Cardiac muscle cell (in vitro differentiated cells and primary cell): ENCODE measurements around the gene C4orf50. TPM values are rescaled to one million over a fixed set of nuclear protein-coding genes. Genes with fewer than 3 reads are reported as not detected.

Experiments used
- DNase-seq, 2 donors: peaks; one replicate each; pipeline versions ENCODE4 v3.0.0 to v3.0.0-alpha.2; 2010 to 2017; ENCODE audit warnings: low read depth in 1 of 2, low spot score in 1 of 2
- H3K27ac ChIP-seq: fragments of 200-600 bp; sonication (generic); 2 replicates; pipeline ENCODE4 v1.5.1; 2016
- H3K27me3 ChIP-seq: fragments of 200-600 bp; sonication (generic); 2 replicates; pipeline ENCODE4 v1.6.0; 2016; ENCODE audit warnings: control low read depth
- H3K36me3 ChIP-seq: fragments of 200-600 bp; sonication (generic); 2 replicates; pipeline ENCODE4 v1.5.1; 2016; ENCODE audit warnings: control low read depth
- H3K4me1 ChIP-seq: fragments of 200-600 bp; sonication (generic); 2 replicates; pipeline ENCODE4 v1.8.1; 2017; ENCODE audit warnings: low read depth, mild to moderate bottlenecking, mixed run types
- H3K4me3 ChIP-seq: fragments of 200-600 bp; sonication (generic); 2 replicates; pipeline ENCODE4 v1.5.1; 2016; ENCODE audit warnings: mild to moderate bottlenecking
- H3K9me3 ChIP-seq: fragments of 200-600 bp; sonication (generic); 2 replicates; pipeline ENCODE4 v1.5.1; 2017; ENCODE audit warnings: low read depth, mild to moderate bottlenecking, control low read depth
- CTCF ChIP-seq: IDR thresholded peaks from 2 replicates; pipeline ENCODE4 v1.5.1; 2012; ENCODE audit warnings: low read depth, mild to moderate bottlenecking, low read length
- polyA plus RNA-seq: library from polyadenylated mRNA; unstranded; fragments of >200 nt; fragmentation: Nextera tagmentation; extraction: Ambion mirVana; gene quantifications from 2 replicates; pipeline ENCODE4 v1.2.1, GENCODE V29; 2016
- total RNA-seq: library from RNA; depleted of rRNA; stranded (reverse); fragments of >200 nt; gene quantifications from 2 replicates; pipeline ENCODE4 v1.2.3, GENCODE V29; 2016

C4orf50 gene
- total and polyA plus RNA-seq, 2 experiments from 2014 or later = 0.15 TPM; not detected in 1

- Histone ChIP-seq H3K4me1 (no peaks in the 10 kb centered on the region), H3K36me3 (no peaks in the 10 kb centered on the region)
These were observed 43.9 kb upstream of the C4orf50 start for GRCh38 chr4:6062133-6062532.

GRCh38 chr4:6059375-6059805 lies 41.2 kb upstream of the C4orf50 start:
- no peaks in the 10 kb centered on the region for H3K27me3 ChIP-seq
- no peak for DNase-seq
- H3K9me3 ChIP-seq = no peaks in the 10 kb centered on the region
- H3K27ac ChIP-seq = no peak overlapping the region
- no peaks in the 10 kb centered on the region for H3K36me3 ChIP-seq
- H3K4me1 ChIP-seq = no peaks in the 10 kb centered on the region
- TF ChIP-seq CTCF = no peak
- no peak overlapping the region for H3K4me3 ChIP-seq

More at GRCh38 chr4:6062133-6062532, 43.9 kb upstream of the C4orf50 start:
- no peak overlapping the region for H3K4me3 ChIP-seq
- no peaks in the 10 kb centered on the region for H3K27me3 ChIP-seq
- H3K9me3 ChIP-seq = no peaks in the 10 kb centered on the region
- TF ChIP-seq CTCF = no peak
- no peak for DNase-seq
- H3K27ac ChIP-seq = no peak overlapping the region

- DNase-seq = no peak
- Histone ChIP-seq H3K4me3 (no peak overlapping the region), H3K27me3 (no peaks in the 10 kb centered on the region), H3K9me3 (no peaks in the 10 kb centered on the region), H3K4me1 (no peaks in the 10 kb centered on the region), H3K27ac (no peak overlapping the region), H3K36me3 (no peaks in the 10 kb centered on the region)
- no peak for TF ChIP-seq CTCF
These were observed 40.5 kb upstream of the C4orf50 start for GRCh38 chr4:6058531-6059374.

- Histone ChIP-seq H3K36me3 (no peaks in the 10 kb centered on the region), H3K9me3 (no peaks in the 10 kb centered on the region), H3K27me3 (no peaks in the 10 kb centered on the region), H3K27ac (no peak overlapping the region), H3K4me3 (no peak overlapping the region), H3K4me1 (no peaks in the 10 kb centered on the region)
- no peak for DNase-seq
- no peak for TF ChIP-seq CTCF
These were observed 38.9 kb upstream of the C4orf50 start for GRCh38 chr4:6056976-6057766.

- H3K36me3 ChIP-seq = no peaks in the 10 kb centered on the region
- H3K27me3 ChIP-seq = no peaks in the 10 kb centered on the region
- no peak for TF ChIP-seq CTCF
- no peak for DNase-seq
- H3K4me3 ChIP-seq = no peak overlapping the region
- H3K9me3 ChIP-seq = no peaks in the 10 kb centered on the region
- H3K27ac ChIP-seq = no peak overlapping the region
- H3K4me1 ChIP-seq = no peaks in the 10 kb centered on the region
These were observed 37.2 kb upstream of the C4orf50 start for GRCh38 chr4:6055436-6055835.
